Calu3 (cell line): ENCODE data around the gene DNM2. TPM values are rescaled to one million over a fixed set of nuclear protein-coding genes. Genes with fewer than 3 reads are reported as not detected.

Experiments used
- BruUV-seq: library from RNA; stranded (reverse); fragments of 400-500 nt; replicated peaks from 2 replicates; lab custom pipeline; 2021; lab: Mats Ljungman, UMichigan
- CTCF ChIA-PET: fragments of 300-600 bp; sonication (Branson Sonifier 250); formaldehyde crosslinking; loops from one replicate; lab custom pipeline; 2022; ENCODE audit warnings: antibody characterized with exemption; lab: Charles Lee
- DNase-seq: peaks from one replicate; pipeline ENCODE4 v3.0.0; 2022
- H3K27ac Mint-ChIP-seq: one replicate; pipeline ENCODE4 v1.8.0; 2022; ENCODE audit warnings: mixed read lengths; ENCODE audit not compliant: unreplicated experiment
- H3K27me3 Mint-ChIP-seq: one replicate; pipeline ENCODE4 v1.8.0; 2022; ENCODE audit warnings: mixed read lengths; ENCODE audit not compliant: unreplicated experiment
- H3K36me3 Mint-ChIP-seq: one replicate; pipeline ENCODE4 v1.8.0; 2022; ENCODE audit warnings: mild to moderate bottlenecking, moderate library complexity, mixed read lengths; ENCODE audit not compliant: insufficient read depth, unreplicated experiment
- H3K4me1 Mint-ChIP-seq: one replicate; pipeline ENCODE4 v1.8.0; 2022; ENCODE audit warnings: mild to moderate bottlenecking, low read depth, mixed read lengths; ENCODE audit not compliant: unreplicated experiment
- H3K4me3 Mint-ChIP-seq: one replicate; pipeline ENCODE4 v1.8.0; 2022; ENCODE audit warnings: mild to moderate bottlenecking, low read depth, moderate library complexity, mixed read lengths; ENCODE audit not compliant: unreplicated experiment
- H3K9me3 Mint-ChIP-seq: one replicate; pipeline ENCODE4 v1.8.0; 2022; ENCODE audit warnings: low read depth, mixed read lengths; ENCODE audit not compliant: unreplicated experiment
- intact Hi-C: fragments of 100-400 bp; cut with micrococcal nuclease; formaldehyde crosslinking; loops from one replicate; pipeline ENCODE4 v1.10.0; 2022; ENCODE audit not compliant: unreplicated experiment
- total RNA-seq: library from RNA; stranded (reverse); gene quantifications from 2 replicates; pipeline ENCODE4 v1.2.3, GENCODE V29; 2022
- TF ChIP-seq, protein P1 (sequence below): fragments of 200-600 bp; IDR thresholded peaks from one replicate; pipeline ENCODE4 v1.8.0; 2022; ENCODE audit warnings: antibody characterized with exemption; ENCODE audit not compliant: unreplicated experiment

DNM2 gene
- total RNA-seq, 1 experiment from 2014 or later, result 126 TPM

DNA sequence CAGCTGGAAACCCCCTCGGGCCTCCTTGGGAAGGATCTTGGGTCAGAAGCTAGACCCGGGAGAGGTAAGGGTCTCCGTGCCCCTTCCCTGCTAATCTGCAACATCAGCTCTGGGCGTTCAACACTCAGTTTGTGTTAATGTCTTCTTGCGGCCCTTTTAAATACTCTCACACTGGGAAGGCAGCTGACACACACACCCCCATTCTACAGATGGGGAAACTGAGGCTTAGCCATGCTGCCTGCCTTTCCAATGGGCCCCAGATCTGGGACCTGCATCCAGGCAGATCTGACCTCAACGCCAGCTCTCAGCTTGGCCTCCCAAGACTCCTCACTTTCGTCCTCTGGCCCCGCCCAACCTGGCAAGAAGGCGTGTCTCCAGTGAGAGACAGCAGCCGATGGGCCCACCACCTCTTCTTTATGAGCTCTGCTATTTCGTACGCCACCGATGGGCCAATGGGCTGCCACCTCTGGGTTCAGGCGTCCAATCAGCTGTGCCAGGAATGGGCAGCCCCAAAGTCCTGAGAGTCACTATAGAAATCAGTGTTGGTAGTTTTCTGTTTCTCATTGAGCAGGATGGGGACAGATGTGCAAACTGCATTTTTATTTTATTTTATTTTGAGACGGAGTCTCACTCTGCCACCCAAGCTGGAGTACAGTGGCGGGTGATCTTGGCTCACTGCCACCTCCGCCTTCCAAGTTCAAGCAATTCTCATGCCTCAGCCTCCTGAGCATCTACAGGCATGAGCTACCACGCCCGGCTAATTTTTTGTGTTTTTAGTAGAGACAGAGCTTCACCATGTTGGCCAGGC, 43.8 kb downstream of the DNM2 start:
- no peak for DNase-seq
- no TSS peak for BruUV-seq
- peaks cover 34% of the 10 kb centered on the region for H3K36me3 Mint-ChIP-seq
- H3K4me1 Mint-ChIP-seq, result peaks cover 43% of the 10 kb centered on the region
- TF ChIP-seq, protein P1, sequence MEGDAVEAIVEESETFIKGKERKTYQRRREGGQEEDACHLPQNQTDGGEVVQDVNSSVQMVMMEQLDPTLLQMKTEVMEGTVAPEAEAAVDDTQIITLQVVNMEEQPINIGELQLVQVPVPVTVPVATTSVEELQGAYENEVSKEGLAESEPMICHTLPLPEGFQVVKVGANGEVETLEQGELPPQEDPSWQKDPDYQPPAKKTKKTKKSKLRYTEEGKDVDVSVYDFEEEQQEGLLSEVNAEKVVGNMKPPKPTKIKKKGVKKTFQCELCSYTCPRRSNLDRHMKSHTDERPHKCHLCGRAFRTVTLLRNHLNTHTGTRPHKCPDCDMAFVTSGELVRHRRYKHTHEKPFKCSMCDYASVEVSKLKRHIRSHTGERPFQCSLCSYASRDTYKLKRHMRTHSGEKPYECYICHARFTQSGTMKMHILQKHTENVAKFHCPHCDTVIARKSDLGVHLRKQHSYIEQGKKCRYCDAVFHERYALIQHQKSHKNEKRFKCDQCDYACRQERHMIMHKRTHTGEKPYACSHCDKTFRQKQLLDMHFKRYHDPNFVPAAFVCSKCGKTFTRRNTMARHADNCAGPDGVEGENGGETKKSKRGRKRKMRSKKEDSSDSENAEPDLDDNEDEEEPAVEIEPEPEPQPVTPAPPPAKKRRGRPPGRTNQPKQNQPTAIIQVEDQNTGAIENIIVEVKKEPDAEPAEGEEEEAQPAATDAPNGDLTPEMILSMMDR, result no peak
- H3K27me3 Mint-ChIP-seq, result no peaks in the 10 kb centered on the region
- CTCF ChIA-PET, result interaction anchor here (0.7 kb wide), 1 partner anchor 178 kb away, joined by 5 read pairs; no protein-coding TSS in a partner anchor
- no peaks in the 10 kb centered on the region for H3K9me3 Mint-ChIP-seq
- peak overlapping the region; percentile 58 for H3K27ac Mint-ChIP-seq
- intact Hi-C loops, result loop anchor here (5.0 kb wide), 1 partner anchor 44 kb away; the partner anchor contains the start of gene DNM2
- H3K4me3 Mint-ChIP-seq, result no peak overlapping the region

DNA sequence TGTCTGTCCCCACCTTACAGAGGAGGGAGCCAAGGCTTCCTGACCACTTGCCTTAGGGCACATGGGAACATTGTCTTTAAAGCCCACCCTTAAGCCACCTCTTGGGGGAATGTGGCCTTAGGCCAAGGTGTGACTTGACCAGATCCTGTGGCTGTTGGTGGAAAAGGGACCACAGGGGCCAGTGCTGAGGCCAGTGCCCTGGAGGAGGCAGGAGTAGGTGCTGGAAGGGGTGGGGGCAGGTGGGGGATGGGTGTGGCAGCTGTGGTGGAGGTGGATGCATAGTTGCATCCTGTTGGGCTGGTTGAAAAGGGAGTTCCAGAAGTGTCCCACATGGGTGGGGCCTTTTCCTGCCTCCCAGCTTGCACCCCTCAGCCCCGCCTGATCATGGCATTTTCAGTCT, 44.8 kb downstream of the DNM2 start:
- H3K27me3 Mint-ChIP-seq, result no peaks in the 10 kb centered on the region
- H3K36me3 Mint-ChIP-seq, result peaks cover 36% of the 10 kb centered on the region
- TF ChIP-seq, protein P1, result no peak
- BruUV-seq, result no TSS peak
- DNase-seq, result peak; percentile 42
- intact Hi-C loops, result loop anchor here (5.0 kb wide), 1 partner anchor 45 kb away; the partner anchor contains the start of gene DNM2
- no peak overlapping the region for H3K4me3 Mint-ChIP-seq
- CTCF ChIA-PET, result interaction anchor here (0.6 kb wide), 1 partner anchor 53 kb away, joined by 3 read pairs; no protein-coding TSS in a partner anchor
- peaks cover 50% of the 10 kb centered on the region for H3K4me1 Mint-ChIP-seq
- peak overlapping the region; percentile 58 for H3K27ac Mint-ChIP-seq
- H3K9me3 Mint-ChIP-seq, result no peaks in the 10 kb centered on the region

DNA sequence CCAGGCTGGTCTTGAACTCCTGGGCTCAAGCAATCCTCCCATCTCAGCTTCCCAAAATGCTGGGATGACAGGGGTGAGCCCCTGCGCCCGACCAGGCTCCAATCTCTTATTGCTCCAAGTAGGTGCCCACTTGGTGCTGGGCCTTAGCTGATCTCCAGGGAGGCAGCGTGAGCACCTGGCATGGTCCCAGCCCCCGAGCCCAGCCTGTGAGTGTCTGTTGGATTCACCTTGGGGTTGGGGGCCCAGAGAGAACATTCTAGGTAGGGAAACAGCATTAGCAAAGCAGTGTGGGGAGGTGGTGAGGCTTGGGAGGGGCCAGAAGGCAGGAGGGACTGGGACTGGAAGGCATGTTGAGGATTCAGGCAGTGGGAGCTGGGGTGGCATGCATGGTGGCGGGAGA, 45.5 kb downstream of the DNM2 start:
- TF ChIP-seq, protein P1, result no peak
- Mint-ChIP-seq H3K27ac (peak overlapping the region; percentile 81), H3K4me1 (peaks cover 50% of the 10 kb centered on the region), H3K4me3 (no peak overlapping the region), H3K27me3 (no peaks in the 10 kb centered on the region), H3K9me3 (no peaks in the 10 kb centered on the region), H3K36me3 (peaks cover 36% of the 10 kb centered on the region)
- no TSS peak for BruUV-seq
- intact Hi-C loops, result loop anchor here (5.0 kb wide), 1 partner anchor 46 kb away; the partner anchor contains the start of gene DNM2
- CTCF ChIA-PET, result interaction anchor here (0.6 kb wide), 1 partner anchor 54 kb away, joined by 3 read pairs; no protein-coding TSS in a partner anchor
- no peak for DNase-seq

DNA sequence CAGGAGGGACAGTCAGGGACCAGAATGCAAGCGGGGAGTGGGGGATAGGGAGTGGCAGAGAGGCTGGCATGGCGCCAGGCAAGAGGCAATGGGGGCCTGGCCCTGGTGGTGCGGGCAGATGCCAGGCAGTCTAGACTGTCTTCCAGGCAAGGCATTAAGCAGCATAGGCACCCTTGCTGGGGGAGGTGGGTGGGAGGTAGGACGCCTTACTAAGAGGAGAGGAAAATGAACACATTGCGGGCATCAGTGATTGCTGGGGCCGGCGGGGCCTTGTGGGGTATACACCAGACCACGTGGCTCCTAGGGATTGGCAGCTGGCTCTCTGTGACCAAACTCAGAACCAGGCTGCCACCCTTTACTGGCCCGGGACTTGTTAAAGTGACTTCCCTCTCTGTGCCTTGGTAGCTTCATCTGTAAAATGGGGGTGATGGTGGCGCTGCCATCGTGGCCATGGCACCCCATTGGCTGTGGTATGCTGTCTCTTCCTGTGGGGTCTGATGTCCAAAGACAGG, 46.0 kb downstream of the DNM2 start:
- Mint-ChIP-seq H3K9me3 (no peaks in the 10 kb centered on the region), H3K4me3 (peak overlapping the region; percentile 49), H3K4me1 (peaks cover 50% of the 10 kb centered on the region), H3K27me3 (no peaks in the 10 kb centered on the region), H3K36me3 (peaks cover 36% of the 10 kb centered on the region), H3K27ac (peak overlapping the region; percentile 81)
- CTCF ChIA-PET, result no interaction called here
- TF ChIP-seq, protein P1, result no peak
- intact Hi-C loops, result loop anchor here (5.0 kb wide), 1 partner anchor 47 kb away; the partner anchor contains the start of gene DNM2
- no peak for DNase-seq
- BruUV-seq, result no TSS peak
